ENCODE measurements around the gene PSIP1. TPM values are rescaled to one million over a fixed set of nuclear protein-coding genes. Genes with fewer than 3 reads are reported as not detected.

PSIP1 gene
- total RNA-seq, 3 donors from 2014 or later (not counting 1 experiment from before 2014, with no cell fraction given) = 50.3 to 83.1 (median 72.6) TPM

GRCh38 chr9:15492485-15493150 is 18.2 kb downstream of the PSIP1 start:
- intact Hi-C loops (cut with micrococcal nuclease) = no loop called here
- Mint-ChIP-seq H3K27me3 (ENCODE audit: low read depth in 2 of 2) (no peaks in the 10 kb centered on the region), H3K4me1 (peaks cover 33 to 36% of the 10 kb centered on the region in 2 donors), H3K36me3 (no peaks in the 10 kb centered on the region), H3K4me3 (no peak overlapping the region), H3K9me3 (no peaks in the 10 kb centered on the region), H3K27ac (no peak overlapping the region)
- no peak overlapping the region for H3K27ac ChIP-seq (ENCODE audit: low read length)
- ATAC-seq (no peak), DNase-seq (no peak)
- peaks cover 15% of the 10 kb centered on the region for H3K36me3 ChIP-seq (ENCODE audit: control insufficient read depth, insufficient read depth, low read length)
- H3K9me3 ChIP-seq (ENCODE audit: control insufficient read depth, insufficient read depth, low read length) = no peaks in the 10 kb centered on the region
- no peaks in the 10 kb centered on the region for H3K27me3 ChIP-seq (ENCODE audit: control insufficient read depth, insufficient read depth, low read length)
- 96% methylated on average over 13 of the region's 13 CpGs for WGBS (ENCODE audit: insufficient coverage)
- no peak overlapping the region for H3K4me3 ChIP-seq (ENCODE audit: low read length)
- TF ChIP-seq CTCF (IDR thresholded peaks at IDR 0.05) = no peak
- no peaks in the 10 kb centered on the region for H3K4me1 ChIP-seq (ENCODE audit: control insufficient read depth, insufficient read depth, low read length)

GRCh38 chr9:15491950-15492349 is 18.8 kb downstream of the PSIP1 start:
- Mint-ChIP-seq H3K4me1 (peaks cover 33 to 36% of the 10 kb centered on the region in 2 donors), H3K36me3 (no peaks in the 10 kb centered on the region), H3K9me3 (no peaks in the 10 kb centered on the region), H3K27me3 (ENCODE audit: low read depth in 2 of 2) (no peaks in the 10 kb centered on the region), H3K27ac (no peak overlapping the region), H3K4me3 (no peak overlapping the region)
- TF ChIP-seq CTCF (IDR thresholded peaks at IDR 0.05) = no peak
- ATAC-seq (no peak), DNase-seq (no peak)
- H3K36me3 ChIP-seq (ENCODE audit: control insufficient read depth, insufficient read depth, low read length) = peaks cover 15% of the 10 kb centered on the region
- H3K27ac ChIP-seq (ENCODE audit: low read length) = no peak overlapping the region
- no CpG with 5 or more reads among the region's 1 CpG for WGBS (ENCODE audit: insufficient coverage)
- no peak overlapping the region for H3K4me3 ChIP-seq (ENCODE audit: low read length)
- H3K4me1 ChIP-seq (ENCODE audit: control insufficient read depth, insufficient read depth, low read length) = no peaks in the 10 kb centered on the region
- H3K9me3 ChIP-seq (ENCODE audit: control insufficient read depth, insufficient read depth, low read length) = no peaks in the 10 kb centered on the region
- intact Hi-C loops (cut with micrococcal nuclease) = no loop called here
- no peaks in the 10 kb centered on the region for H3K27me3 ChIP-seq (ENCODE audit: control insufficient read depth, insufficient read depth, low read length)

GRCh38 chr9:15485836-15486666 is 24.7 kb downstream of the PSIP1 start:
- 13% methylated on average over 1 of the region's 2 CpGs for WGBS (ENCODE audit: insufficient coverage)
- peaks cover 31% of the 10 kb centered on the region for H3K36me3 ChIP-seq (ENCODE audit: control insufficient read depth, insufficient read depth, low read length)

More at GRCh38 chr9:15485836-15486666, 24.7 kb downstream of the PSIP1 start:
- peak in 2 of 3 donors; percentile 35 to 47 for ATAC-seq
- H3K27me3 ChIP-seq (ENCODE audit: control insufficient read depth, insufficient read depth, low read length) = no peaks in the 10 kb centered on the region
- H3K4me3 ChIP-seq (ENCODE audit: low read length) = no peak overlapping the region
- no peaks in the 10 kb centered on the region for H3K9me3 Mint-ChIP-seq
- no peak overlapping the region for H3K4me3 Mint-ChIP-seq
- peak overlapping the region in 1 of 2 donors; percentile 27 for H3K27ac Mint-ChIP-seq
- H3K4me1 ChIP-seq (ENCODE audit: control insufficient read depth, insufficient read depth, low read length) = no peaks in the 10 kb centered on the region
- H3K9me3 ChIP-seq (ENCODE audit: control insufficient read depth, insufficient read depth, low read length) = no peaks in the 10 kb centered on the region
- peaks cover 3 to 21% of the 10 kb centered on the region in 2 donors for H3K4me1 Mint-ChIP-seq
- no peaks in the 10 kb centered on the region for H3K27me3 Mint-ChIP-seq (ENCODE audit: low read depth in 2 of 2)
- DNase-seq = peak in 1 of 2 donors; percentile 55
- H3K27ac ChIP-seq (ENCODE audit: low read length) = no peak overlapping the region
- intact Hi-C loops (cut with micrococcal nuclease) = loop anchor here (5.0 kb wide), 1 partner anchor 209 kb away; no protein-coding TSS in a partner anchor
- H3K36me3 Mint-ChIP-seq = no peaks in the 10 kb centered on the region
- TF ChIP-seq CTCF (IDR thresholded peaks at IDR 0.05) = peak; percentile 52

Data from natural killer cell (primary cell).